Colon (tissue), 2 donors: ENCODE data around the gene HOXD9.
A peak's percentile ranks its signal among the peaks of the same experiment; 100 is the strongest.

Experiments
- FAIRE-seq: peaks from 2 replicates; lab custom pipeline; 2012; peaks lifted over from hg19 to GRCh38; lab: Jason Lieb, UNC
- donor health status: control.
- donor health status: control.

Gene HOXD9

GRCh38 chr2:176124947-176125771 is 2.6 kb downstream of the HOXD9 start:
- no peak for FAIRE-seq

GRCh38 chr2:176125772-176126054 is 3.2 kb downstream of the HOXD9 start:
- no peak for FAIRE-seq

- FAIRE-seq, result peak; percentile 36
Measured at GRCh38 chr2:176126929-176127773, 4.6 kb downstream of the HOXD9 start.

GRCh38 chr2:176127774-176128072 is 5.2 kb downstream of the HOXD9 start:
- FAIRE-seq, result no peak

GRCh38 chr2:176128172-176128981 is 5.9 kb downstream of the HOXD9 start:
- no peak for FAIRE-seq

- no peak for FAIRE-seq
Measured at GRCh38 chr2:176128982-176129796, 6.7 kb downstream of the HOXD9 start, which contains the start of gene HOXD8. Gene HOXD8 (plus strand): TSS chr2:176129705. CDS start chr2:176130367, 662 bp downstream.

- no peak for FAIRE-seq
Measured at GRCh38 chr2:176129813-176130146, 7.3 kb downstream of the HOXD9 start.

- FAIRE-seq, result no peak
Measured at GRCh38 chr2:176130147-176130956, 7.8 kb downstream of the HOXD9 start.

- FAIRE-seq, result no peak
Measured at GRCh38 chr2:176130957-176131847, 8.7 kb downstream of the HOXD9 start.

- FAIRE-seq, result no peak
Measured at GRCh38 chr2:176131848-176132158, 9.3 kb downstream of the HOXD9 start.

- FAIRE-seq, result no peak
Measured at GRCh38 chr2:176132205-176133171, 10.0 kb downstream of the HOXD9 start.

GRCh38 chr2:176133389-176133788 is 10.9 kb downstream of the HOXD9 start:
- no peak for FAIRE-seq

GRCh38 chr2:176134035-176134434 is 11.5 kb downstream of the HOXD9 start:
- FAIRE-seq, result no peak

- no peak for FAIRE-seq
Measured at GRCh38 chr2:176135035-176135440, 12.5 kb downstream of the HOXD9 start.

- no peak for FAIRE-seq
Measured at GRCh38 chr2:176136374-176137251, 14.1 kb downstream of the HOXD9 start.

GRCh38 chr2:176137252-176137580 is 14.7 kb downstream of the HOXD9 start:
- no peak for FAIRE-seq

GRCh38 chr2:176137906-176138305 is 15.4 kb downstream of the HOXD9 start:
- no peak for FAIRE-seq

GRCh38 chr2:176138526-176138922 is 16.0 kb downstream of the HOXD9 start:
- no peak for FAIRE-seq
